SK-N-MC (cell line): ENCODE measurements around the gene STRADA.
"Not testable (repeated sequence)": the region's sequence is repeated elsewhere in the genome, so short reads cannot be mapped to it uniquely, and the experiment has no call there.

ENCODE experiments used
- DNase-seq: peaks from one replicate; pipeline ENCODE4 v3.0.0-alpha.2; 2011; ENCODE audit warnings: low read depth, low spot score
- H3K27ac ChIP-seq: fragments of 200-600 bp; sonication (generic); 2 replicates; pipeline ENCODE4 v1.5.1; 2016; ENCODE audit warnings: mixed run types
- H3K36me3 ChIP-seq: fragments of 200-600 bp; sonication (generic); 2 replicates; pipeline ENCODE4 v1.6.1; 2017; ENCODE audit warnings: antibody characterized with exemption, low read length, mixed read lengths; ENCODE audit not compliant: insufficient read depth
- H3K4me3 ChIP-seq: fragments of 200-600 bp; sonication (generic); 2 replicates; pipeline ENCODE4 v1.5.1; 2016
- H3K9ac ChIP-seq: fragments of 200-600 bp; sonication (generic); 2 replicates; pipeline ENCODE4 v1.8.0; 2017; ENCODE audit warnings: mixed run types, mixed read lengths; ENCODE audit not compliant: insufficient read length
- H3K9me3 ChIP-seq: fragments of 200-600 bp; sonication (generic); 2 replicates; pipeline ENCODE4 v1.6.1; 2017; ENCODE audit warnings: low read depth, mild to moderate bottlenecking, antibody characterized with exemption, low read length, moderate library complexity, mixed read lengths
- EZH2 ChIP-seq: fragments of 200-600 bp; sonication (generic); IDR thresholded peaks from one replicate; pipeline ENCODE4 v1.6.1; 2017; ENCODE audit warnings: antibody characterized with exemption
- FOXP2 ChIP-seq: optimal IDR thresholded peaks from 2 replicates; pipeline ENCODE3; 2011; ENCODE audit warnings: mild to moderate bottlenecking, moderate library complexity; ENCODE audit not compliant: insufficient read depth; ENCODE audit errors: extremely low read length, control extremely low read depth
- POLR2AphosphoS5 ChIP-seq: IDR thresholded peaks from 2 replicates; pipeline ENCODE4 v1.6.1; 2012; ENCODE audit warnings: mild to moderate bottlenecking, low read depth, low read length, borderline replicate concordance

STRADA gene

DNA sequence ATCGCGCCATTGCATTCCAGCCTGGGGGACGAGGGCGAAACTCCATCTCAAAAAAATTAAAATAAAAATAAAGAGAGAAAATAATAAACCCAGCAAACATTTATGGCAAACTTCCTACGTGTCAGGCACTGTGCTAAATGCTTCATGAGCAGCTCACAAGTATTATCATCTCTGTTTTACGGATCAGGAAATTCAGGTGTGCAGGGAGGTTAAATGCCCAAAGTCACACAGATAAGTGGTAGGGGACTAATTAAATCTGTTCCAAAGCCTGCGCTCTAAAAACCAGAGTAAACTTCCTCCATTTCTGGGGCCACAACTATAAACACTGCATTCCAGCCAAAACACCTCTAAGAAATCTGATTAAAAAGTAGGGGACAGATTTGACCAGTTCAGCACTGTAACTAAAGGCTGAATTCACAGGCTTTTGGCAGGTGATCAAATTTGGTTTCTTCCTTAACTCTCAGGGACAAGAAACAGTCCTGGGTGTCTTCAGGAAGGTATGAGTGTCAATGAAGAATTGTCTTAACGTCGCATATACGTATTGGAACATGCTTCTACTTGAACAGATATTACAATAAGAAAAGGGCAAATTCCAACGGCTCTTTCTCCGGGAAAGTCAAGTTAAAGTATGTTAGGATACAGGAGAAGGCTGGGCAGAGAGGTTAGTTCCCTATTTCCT is 996 bp downstream of the STRADA start:
- peak overlapping the region; percentile 94 for H3K4me3 ChIP-seq
- peak overlapping the region; percentile 96 for H3K9ac ChIP-seq
- peak overlapping the region; percentile 77 for H3K27ac ChIP-seq
- DNase-seq: no peak
- peaks cover 2% of the 10 kb centered on the region; the same call in 1 of the 2 replicates for H3K36me3 ChIP-seq
- no peaks in the 10 kb centered on the region for H3K9me3 ChIP-seq
- TF ChIP-seq EZH2: no peak
- TF ChIP-seq FOXP2: no peak
- no peak for TF ChIP-seq POLR2AphosphoS5

DNA sequence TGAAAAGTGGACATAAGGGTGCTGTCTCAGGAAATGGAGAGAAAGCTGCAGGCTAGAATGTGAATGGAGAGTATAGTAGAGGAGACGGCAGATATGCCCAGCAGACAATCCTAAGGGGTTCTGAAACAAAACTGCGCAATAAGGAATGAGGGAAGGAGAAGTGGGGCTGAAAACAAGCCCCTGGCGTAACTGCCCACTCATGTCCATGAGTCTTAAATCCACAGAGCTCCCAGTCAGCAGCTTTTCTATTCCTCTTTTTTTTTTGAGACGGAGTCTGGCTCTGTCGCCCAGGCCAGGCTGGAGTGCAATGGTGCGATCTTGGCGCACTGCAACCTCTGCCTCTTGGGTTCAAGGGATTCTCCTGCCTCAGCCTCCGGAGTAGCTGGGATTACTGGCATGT is 5.9 kb downstream of the STRADA start:
- DNase-seq: no peak
- TF ChIP-seq FOXP2 (no peak), POLR2AphosphoS5 (no peak), EZH2 (no peak)
- no peaks in the 10 kb centered on the region for H3K9me3 ChIP-seq
- no peaks in the 10 kb centered on the region for H3K36me3 ChIP-seq
- H3K27ac ChIP-seq: no peak overlapping the region
- no peak overlapping the region for H3K4me3 ChIP-seq
- no peak overlapping the region for H3K9ac ChIP-seq

DNA sequence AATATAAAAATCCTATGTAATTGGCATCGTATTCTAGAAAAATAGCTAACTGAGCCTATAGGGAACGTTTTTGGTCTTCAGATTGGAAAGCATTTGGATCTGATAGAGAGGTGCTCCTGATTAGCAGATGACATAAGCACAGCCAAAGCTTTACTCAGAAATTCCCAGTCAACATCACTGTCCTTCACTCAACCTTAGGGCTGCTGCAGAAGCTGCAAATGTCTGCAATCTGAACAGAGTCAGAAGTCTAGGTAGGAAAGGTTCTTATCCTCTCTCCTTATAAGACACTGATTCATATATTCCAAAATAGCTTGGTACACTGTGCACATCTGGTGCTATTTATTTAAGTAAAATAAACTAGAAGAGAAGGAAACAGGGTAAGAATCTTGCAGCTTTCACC is 19.2 kb downstream of the STRADA start:
- TF ChIP-seq EZH2: no peak
- no peak for TF ChIP-seq POLR2AphosphoS5
- TF ChIP-seq FOXP2: no peak
- no peak for DNase-seq
- H3K9me3 ChIP-seq: no peaks in the 10 kb centered on the region
- no peak overlapping the region for H3K9ac ChIP-seq
- peaks cover 21% of the 10 kb centered on the region for H3K36me3 ChIP-seq
- no peak overlapping the region for H3K27ac ChIP-seq
- H3K4me3 ChIP-seq: no peak overlapping the region

DNA sequence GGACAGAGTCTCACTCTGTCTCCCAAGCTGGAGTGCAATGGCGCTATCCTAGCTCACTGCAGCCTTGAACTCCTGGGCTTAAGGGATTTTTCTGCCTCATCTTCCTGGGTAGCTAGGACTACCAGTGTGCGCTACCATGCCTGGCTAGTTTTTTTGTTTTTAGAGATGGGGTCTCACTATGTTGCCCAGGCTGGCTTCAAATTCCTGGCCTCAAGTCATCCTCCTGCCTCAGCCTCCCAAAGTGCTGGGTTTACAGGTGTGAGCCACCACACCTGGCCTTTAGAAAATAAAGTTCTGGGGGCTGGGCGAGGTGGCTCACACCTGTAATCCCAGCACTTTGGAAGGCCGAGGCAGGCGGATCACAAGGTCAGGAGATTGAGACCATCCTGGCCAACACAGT is 21.4 kb downstream of the STRADA start:
- H3K4me3 ChIP-seq, H3K27ac ChIP-seq, H3K9me3 ChIP-seq, H3K9ac ChIP-seq, DNase-seq: not testable (repeated sequence)
- peaks cover 14% of the 10 kb centered on the region for H3K36me3 ChIP-seq

DNA sequence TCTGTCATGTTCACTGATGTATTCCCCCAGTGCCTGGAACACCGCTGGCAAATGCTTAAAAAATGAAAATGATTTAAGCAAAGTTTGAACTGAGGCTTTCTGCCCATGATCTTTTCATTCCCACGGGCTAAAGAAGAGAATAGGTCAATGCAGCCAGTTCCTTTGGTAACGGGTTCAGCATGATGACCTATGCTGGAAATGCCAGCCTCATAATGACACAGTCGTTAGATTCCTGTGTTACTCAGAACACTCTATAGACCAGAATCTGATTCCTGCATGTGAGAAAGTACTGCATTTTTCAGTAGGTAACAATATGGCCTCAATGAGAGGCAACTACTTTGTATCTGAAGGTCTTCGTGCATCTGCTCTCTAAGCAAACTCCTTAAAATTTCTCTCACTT is 22.6 kb downstream of the STRADA start:
- DNase-seq: no peak
- Histone ChIP-seq H3K9ac (no peak overlapping the region), H3K27ac (no peak overlapping the region), H3K36me3 (peaks cover 13% of the 10 kb centered on the region; the same call in 1 of the 2 replicates), H3K4me3 (no peak overlapping the region), H3K9me3 (no peaks in the 10 kb centered on the region)
- TF ChIP-seq POLR2AphosphoS5: no peak
- no peak for TF ChIP-seq FOXP2
- TF ChIP-seq EZH2: no peak

DNA sequence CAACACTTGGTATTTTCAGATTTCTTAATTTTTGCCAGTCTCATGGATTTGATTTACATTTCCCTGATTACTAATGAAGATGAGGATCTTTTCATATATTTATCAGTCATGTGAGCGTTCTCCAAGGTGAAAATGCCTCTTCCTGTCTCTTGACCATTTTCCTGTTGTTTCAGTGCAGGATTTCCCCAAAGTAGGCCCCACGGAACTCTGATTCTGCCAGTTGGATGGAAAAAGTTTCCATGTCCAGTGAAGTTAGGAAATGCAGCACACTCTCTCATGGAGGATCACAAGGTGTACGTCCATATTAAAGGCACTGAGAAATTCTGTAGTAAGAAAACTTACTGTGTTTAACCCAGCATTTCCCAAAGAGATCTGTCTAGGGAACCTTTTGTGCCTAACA is 25.2 kb downstream of the STRADA start:
- no peak for DNase-seq
- H3K36me3 ChIP-seq: peaks cover 12% of the 10 kb centered on the region
- TF ChIP-seq POLR2AphosphoS5: no peak
- TF ChIP-seq FOXP2: no peak
- TF ChIP-seq EZH2: no peak
- no peaks in the 10 kb centered on the region for H3K9me3 ChIP-seq
- no peak overlapping the region for H3K27ac ChIP-seq
- H3K4me3 ChIP-seq: no peak overlapping the region
- H3K9ac ChIP-seq: no peak overlapping the region

DNA sequence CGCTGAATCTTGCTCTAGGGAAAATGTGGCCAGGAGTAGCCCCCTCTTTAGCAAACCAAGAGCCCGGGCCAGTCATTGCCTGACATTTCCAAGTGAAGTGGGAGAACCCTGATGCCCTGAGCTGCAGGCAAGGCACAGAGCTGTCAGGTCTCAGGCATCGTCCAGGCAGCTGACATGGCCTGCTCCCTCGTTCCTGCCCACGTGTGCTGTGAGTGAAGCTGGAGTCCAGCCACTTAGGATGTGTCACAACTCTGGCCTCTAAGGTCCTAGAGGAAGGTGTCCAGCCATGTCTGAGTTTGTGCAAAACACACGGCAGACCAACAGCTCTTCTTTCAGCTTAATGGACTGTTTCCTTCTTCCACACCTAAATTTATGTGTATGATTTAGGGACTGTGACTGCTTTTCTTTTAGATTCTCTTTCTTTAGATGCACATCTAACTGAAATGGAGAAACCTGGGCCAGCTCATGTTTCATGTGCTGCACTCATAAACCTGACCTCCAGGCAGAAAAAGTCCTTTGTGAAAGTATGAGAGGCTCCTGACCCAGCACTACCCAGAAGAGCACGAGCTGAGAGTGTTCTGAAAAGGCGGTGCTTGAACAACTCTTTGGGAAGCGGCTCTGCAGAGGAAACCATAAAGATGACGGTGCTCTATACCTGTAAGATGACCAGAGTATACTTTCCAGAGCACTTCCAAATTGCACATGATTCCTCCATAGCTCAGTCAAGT is 26.9 kb downstream of the STRADA start:
- no peak for DNase-seq

DNA sequence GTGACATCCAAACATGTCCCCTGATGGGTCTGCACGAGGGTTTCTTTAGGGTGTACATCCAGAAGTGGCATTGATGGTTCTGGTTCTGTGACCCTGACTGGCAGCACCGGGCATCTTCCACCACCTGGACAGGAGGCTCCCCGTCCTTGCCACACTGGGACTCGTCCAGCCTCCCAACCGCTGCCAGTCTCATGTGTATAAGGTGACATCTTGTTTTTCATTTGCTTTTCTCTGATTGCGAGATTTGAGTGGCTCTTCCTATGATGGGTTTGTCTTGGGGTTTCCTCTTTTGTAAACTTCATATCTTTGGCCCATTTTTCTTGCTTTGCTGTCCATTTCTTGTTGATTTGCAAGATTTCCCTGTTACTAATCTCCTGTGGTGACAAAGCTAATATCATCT is 32.5 kb downstream of the STRADA start:
- Histone ChIP-seq H3K4me3 (no peak overlapping the region), H3K9ac (no peak overlapping the region), H3K9me3 (no peaks in the 10 kb centered on the region), H3K27ac (no peak overlapping the region), H3K36me3 (peaks cover 23% of the 10 kb centered on the region; the same call in 1 of the 2 replicates)
- DNase-seq: no peak
- TF ChIP-seq FOXP2 (no peak), EZH2 (no peak), POLR2AphosphoS5 (no peak)

More for the DNA sequence above, 26.9 kb downstream of the STRADA start:
- TF ChIP-seq FOXP2 (no peak), POLR2AphosphoS5 (no peak), EZH2 (no peak)
- Histone ChIP-seq H3K27ac (no peak overlapping the region), H3K36me3 (peaks cover 21% of the 10 kb centered on the region), H3K9me3 (no peaks in the 10 kb centered on the region), H3K9ac (no peak overlapping the region), H3K4me3 (no peak overlapping the region)
